RPMI8226 (cell line): Measurements from ENCODE around the gene LRRC55.

Source experiments
- DNase-seq: peaks from one replicate; pipeline ENCODE4 v3.0.0-alpha.2; 2015

LRRC55 gene

DNA sequence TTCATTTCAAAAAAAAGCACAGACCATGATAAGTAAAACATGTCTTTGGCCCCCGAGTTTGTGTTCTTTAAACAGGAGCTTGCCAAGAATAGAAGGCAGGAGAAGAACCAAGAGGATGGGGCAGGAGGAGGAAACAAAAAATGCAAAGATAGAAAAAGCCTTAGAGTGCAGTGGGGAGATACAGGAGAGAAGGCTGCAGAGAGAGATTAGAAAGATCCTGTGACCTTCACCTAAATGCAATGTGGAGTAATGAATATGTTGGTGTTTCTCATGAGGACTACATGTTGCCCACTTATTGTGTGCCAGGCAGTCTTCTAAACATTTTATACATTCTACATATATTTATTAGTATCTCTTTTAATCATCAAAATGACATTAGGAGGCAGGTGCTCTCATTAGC lies 57.6 kb downstream of the LRRC55 start:
- no peak for DNase-seq

- DNase-seq: no peak
Observed at GRCh38 chr11:57240007-57240406, 58.3 kb downstream of the LRRC55 start.

DNA sequence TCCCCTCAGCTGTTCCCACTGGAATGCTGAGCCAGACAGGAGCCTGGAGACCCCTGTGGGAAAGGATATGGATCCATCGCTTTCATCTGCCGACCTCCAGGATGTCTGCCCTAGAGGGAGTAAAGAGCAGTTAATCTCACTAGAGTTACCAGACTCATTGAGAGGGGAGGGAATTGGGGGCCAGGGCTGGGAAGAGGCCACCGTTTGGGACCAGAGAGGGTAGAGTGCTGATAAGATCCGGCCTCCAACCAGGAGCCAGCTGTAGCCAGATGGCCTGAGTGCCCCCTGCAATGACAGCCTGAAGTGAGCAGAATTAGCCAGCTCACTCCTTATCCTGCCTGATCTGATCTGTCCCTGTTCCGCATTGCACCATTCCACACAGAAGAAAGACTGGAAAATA lies 59.0 kb downstream of the LRRC55 start:
- DNase-seq: no peak
